Activated T-helper 17 cell treated with anti-CD3 and anti-CD28 coated beads, Interleukin-2, amount 50 U/mL, for 72 hours (primary cell): ENCODE measurements around the gene TRIP13. TPM values are rescaled to one million over a fixed set of nuclear protein-coding genes. Genes with fewer than 3 reads are reported as not detected.
"Not testable (repeated sequence)": the region's sequence is repeated elsewhere in the genome, so short reads cannot be mapped to it uniquely, and the experiment has no call there.

Source experiments
- ATAC-seq: fragments of 150-1000 bp; cut with Tn5 transposase; replicated peaks from 2 replicates; pipeline ENCODE4 v1.10.0; 2021; ENCODE audit warnings: mild to moderate bottlenecking, moderate library complexity
- H3K27ac Mint-ChIP-seq: one replicate; pipeline ENCODE4 v1.8.0; 2022; ENCODE audit warnings: mixed read lengths
- H3K27me3 Mint-ChIP-seq: one replicate; pipeline ENCODE4 v1.8.0; 2022; ENCODE audit warnings: mixed read lengths
- H3K36me3 Mint-ChIP-seq: one replicate; pipeline ENCODE4 v1.8.0; 2022; ENCODE audit warnings: low read depth, mild to moderate bottlenecking, mixed read lengths
- H3K4me1 Mint-ChIP-seq: one replicate; pipeline ENCODE4 v1.8.0; 2022; ENCODE audit warnings: mixed read lengths
- H3K4me3 Mint-ChIP-seq: one replicate; pipeline ENCODE4 v1.8.0; 2022; ENCODE audit warnings: mild to moderate bottlenecking, mixed read lengths
- H3K9me3 Mint-ChIP-seq: one replicate; pipeline ENCODE4 v1.8.0; 2022; ENCODE audit warnings: mixed read lengths
- total RNA-seq, 2 donors: library from RNA; stranded (reverse); gene quantifications; one replicate each; pipeline ENCODE4 v1.2.3, GENCODE V29; 2022

The TRIP13 gene
- total RNA-seq, 2 donors from 2014 or later: 18.3 to 45.0 TPM

DNA sequence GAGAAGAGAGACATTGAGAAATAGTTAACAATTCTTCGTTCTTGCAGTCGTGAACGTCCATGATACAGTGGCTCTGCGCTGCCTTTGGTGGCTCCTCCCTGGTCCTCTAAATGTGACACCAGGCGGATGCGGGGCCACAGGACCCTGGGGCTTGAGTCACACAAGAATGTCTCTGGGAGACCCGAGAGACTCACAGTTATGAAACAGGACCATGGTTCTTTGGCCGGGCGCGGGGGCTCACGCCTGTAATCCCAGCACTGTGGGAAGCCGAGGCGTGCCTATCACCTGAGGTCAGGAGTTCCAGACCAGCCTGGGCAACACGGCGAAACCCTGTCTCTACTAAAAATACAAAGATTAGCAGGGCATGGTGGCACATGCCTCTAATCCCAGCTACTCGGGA is 41.1 kb upstream of the TRIP13 start:
- Mint-ChIP-seq H3K27ac (no peak overlapping the region), H3K36me3 (no peaks in the 10 kb centered on the region), H3K9me3 (no peaks in the 10 kb centered on the region), H3K4me1 (peaks cover 5% of the 10 kb centered on the region), H3K27me3 (peaks cover 6% of the 10 kb centered on the region), H3K4me3 (no peak overlapping the region)
- no peak for ATAC-seq

DNA sequence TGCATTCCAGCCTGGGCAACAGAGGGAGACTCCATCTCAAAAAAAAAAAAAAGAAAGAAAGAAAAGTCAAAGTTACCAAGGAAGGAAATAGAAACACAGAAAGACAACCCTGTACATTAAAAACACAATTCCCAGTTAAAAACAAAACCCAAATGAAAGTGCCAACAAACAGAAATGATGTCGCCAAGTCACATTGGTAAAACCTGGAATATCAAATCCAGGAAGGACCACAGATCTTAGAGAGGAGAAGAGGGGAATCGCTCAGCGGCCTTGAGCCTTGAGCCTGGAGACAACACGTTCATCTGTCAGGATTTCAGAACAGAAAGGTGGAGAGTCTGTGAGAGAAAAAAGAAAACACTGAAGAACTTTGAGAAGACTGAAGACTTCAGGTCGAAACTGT is 40.7 kb upstream of the TRIP13 start:
- ATAC-seq: no peak
- H3K27ac Mint-ChIP-seq: no peak overlapping the region
- H3K36me3 Mint-ChIP-seq: no peaks in the 10 kb centered on the region
- peaks cover under 1% of the 10 kb centered on the region for H3K4me1 Mint-ChIP-seq
- H3K27me3 Mint-ChIP-seq: peaks cover 6% of the 10 kb centered on the region
- H3K9me3 Mint-ChIP-seq: no peaks in the 10 kb centered on the region
- H3K4me3 Mint-ChIP-seq: no peak overlapping the region

DNA sequence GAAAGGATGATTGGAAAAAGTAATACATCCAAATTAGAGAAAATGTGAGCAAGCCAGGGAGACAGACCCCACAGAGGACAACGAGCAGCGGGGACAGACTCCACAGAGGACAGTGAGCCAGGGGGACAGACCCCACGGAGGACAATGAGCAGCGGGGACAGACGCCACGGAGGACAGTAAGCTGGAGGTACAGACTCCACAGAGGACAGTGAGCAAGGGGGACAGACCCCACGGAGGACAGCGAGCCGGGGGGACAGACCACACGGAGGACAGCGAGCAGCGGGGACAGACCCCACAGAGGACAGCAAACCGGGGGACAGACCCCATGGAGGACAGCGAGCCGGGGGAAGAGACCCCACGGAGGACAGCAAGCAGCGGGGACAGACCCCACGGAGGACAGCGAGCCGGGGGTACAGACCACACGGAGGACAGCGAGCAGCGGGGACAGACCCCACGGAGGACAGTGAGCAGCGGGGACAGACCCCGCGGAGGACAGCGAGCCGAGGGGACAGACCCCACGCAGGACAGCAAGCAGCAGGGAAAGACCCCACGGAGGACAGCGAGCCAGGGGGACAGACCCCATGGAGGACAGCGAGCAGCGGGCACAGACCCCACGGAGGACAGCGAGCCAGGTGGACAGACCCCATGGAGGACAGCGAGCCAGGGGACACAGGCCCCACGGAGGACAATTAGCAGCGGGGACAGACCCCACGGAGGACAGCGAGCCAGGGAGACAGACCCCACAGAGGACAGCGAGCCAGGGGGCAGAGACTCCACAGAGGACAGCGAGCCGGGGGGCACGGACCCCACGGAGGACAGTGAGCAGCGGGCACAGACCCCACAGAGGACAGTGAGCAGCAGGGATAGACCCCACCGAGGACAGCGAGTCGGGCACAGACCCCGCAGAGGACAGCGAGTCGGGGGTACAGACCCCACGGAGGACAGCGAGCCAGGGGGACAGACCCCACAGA is 40.0 kb upstream of the TRIP13 start:
- ATAC-seq: no peak

DNA sequence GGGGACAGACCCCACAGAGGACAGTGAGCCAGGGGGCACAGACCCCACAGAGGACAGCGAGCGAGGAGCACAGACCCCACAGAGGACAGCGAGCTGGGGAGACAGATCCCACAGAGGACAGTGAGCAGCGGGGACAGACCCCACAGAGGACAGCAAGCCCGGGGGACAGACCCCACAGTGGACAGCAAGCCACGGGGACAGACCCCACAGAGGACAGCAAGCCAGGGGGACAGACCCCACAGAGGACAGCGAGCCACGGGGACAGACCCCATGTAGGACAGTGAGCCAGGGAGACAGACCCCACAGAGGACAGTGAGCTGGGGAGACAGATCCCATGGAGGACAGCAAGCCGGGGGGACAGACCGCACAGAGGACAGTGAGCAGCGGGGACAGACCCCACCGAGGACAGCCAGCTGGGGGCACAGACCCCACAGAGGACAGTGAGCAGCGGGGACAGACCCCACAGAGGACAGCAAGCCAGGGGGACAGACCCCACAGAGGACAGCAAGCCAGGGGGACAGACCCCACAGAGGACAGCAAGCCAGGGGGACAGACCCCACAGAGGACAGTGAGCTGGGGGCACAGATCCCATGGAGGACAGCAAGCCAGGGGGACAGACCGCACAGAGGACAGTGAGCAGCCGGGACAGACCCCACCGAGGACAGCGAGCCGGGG is 39.1 kb upstream of the TRIP13 start:
- not testable (repeated sequence) for H3K4me1 Mint-ChIP-seq, ATAC-seq, H3K27me3 Mint-ChIP-seq

More for the DNA sequence above, 40.0 kb upstream of the TRIP13 start:
- H3K36me3 Mint-ChIP-seq: no peaks in the 10 kb centered on the region
- H3K9me3 Mint-ChIP-seq: no peaks in the 10 kb centered on the region
- H3K4me1 Mint-ChIP-seq: no peaks in the 10 kb centered on the region
- no peak overlapping the region for H3K27ac Mint-ChIP-seq
- peaks cover 6% of the 10 kb centered on the region for H3K27me3 Mint-ChIP-seq
- no peak overlapping the region for H3K4me3 Mint-ChIP-seq

DNA sequence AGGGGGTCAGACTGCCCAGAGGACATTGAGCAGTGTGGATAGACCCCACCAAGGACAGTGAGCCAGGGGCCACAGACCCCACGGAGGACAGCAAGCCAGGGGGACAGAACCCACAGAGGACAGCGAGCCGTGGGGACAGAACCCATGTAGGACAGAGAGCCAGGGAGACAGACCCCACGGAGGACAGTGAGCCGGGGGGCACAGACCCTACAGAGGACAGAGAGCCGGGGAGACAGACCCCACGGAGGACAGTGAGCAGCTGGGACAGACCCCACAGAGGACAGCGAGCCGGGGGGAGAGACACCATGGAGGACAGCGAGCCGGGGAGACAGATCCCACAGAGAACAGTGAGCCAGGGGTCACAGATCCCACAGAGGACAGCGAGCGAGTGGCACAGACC is 38.5 kb upstream of the TRIP13 start:
- Mint-ChIP-seq H3K36me3 (no peaks in the 10 kb centered on the region), H3K27ac (no peak overlapping the region), H3K27me3 (peaks cover 6% of the 10 kb centered on the region), H3K9me3 (no peaks in the 10 kb centered on the region), H3K4me3 (no peak overlapping the region), H3K4me1 (no peaks in the 10 kb centered on the region)
- ATAC-seq: no peak

More for the DNA sequence above, 39.1 kb upstream of the TRIP13 start:
- not testable (repeated sequence) for H3K36me3 Mint-ChIP-seq, H3K4me3 Mint-ChIP-seq, H3K27ac Mint-ChIP-seq, H3K9me3 Mint-ChIP-seq

DNA sequence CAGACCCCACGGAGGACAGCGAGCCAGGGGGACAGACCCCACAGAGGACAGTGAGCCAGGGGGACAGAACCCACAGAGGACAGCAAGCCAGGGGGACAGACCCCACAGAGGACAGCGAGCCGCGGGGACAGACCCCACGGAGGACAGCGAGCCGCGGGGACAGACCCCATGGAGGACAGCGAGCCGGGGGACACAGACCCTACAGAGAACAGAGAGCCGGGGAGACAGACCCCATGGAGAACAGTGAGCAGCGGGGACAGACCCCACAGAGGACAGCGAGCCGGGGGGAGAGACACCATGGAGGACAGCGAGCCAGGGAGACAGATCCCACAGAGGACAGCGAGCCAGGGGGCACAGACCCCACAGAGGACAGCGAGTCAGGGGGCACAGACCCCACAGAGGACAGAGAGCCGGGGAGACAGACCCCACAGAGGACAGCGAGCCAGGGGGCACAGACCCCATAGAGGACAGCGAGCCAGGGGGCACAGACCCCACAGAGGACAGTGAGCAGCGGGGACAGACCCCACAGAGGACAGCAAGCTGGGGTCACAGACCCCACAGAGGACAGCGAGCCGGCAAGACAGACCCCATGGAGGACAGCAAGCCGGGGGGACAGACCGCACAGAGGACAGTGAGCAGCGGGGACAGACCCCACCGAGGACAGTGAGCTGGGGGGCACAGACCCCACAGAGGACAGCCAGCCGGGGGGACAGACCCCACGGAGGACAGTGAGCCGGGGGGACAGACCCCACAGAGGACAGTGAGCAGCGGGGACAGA is 37.5 kb upstream of the TRIP13 start:
- H3K27me3 Mint-ChIP-seq: peaks cover 6% of the 10 kb centered on the region
- no peak overlapping the region for H3K27ac Mint-ChIP-seq
- no peaks in the 10 kb centered on the region for H3K4me1 Mint-ChIP-seq
- ATAC-seq: no peak
- H3K9me3 Mint-ChIP-seq: no peaks in the 10 kb centered on the region
- H3K36me3 Mint-ChIP-seq: no peaks in the 10 kb centered on the region
- H3K4me3 Mint-ChIP-seq: no peak overlapping the region

DNA sequence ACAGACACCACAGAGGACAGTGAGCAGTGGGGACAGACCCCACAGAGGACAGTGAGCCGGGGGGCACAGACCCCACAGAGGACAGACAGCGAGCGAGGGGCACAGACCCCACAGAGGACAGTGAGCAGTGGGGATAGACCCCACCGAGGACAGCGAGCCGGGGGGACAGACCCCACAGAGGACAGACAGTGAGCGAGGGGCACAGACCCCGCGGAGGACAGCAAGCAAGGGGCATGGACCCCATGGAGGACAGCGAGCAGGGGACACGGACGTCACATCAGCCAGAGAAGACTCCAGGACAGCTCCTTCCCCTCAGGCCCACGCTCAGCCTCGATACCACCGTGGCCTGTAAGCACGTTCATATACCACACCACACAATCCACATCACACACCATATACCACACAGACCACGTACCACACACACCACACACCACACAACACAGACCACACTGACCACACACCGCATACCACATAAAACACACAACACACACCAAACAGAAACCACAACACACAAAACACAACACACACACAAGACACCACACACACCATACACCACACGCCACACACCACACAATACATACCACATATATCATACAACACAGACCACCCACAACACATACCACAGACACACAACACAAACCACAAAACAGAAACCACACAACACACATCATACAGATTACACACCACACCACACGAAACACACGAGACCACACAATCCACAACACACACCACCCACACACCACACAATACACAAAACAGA is 36.7 kb upstream of the TRIP13 start:
- Mint-ChIP-seq H3K27me3 (peaks cover 6% of the 10 kb centered on the region), H3K4me3 (no peak overlapping the region), H3K4me1 (no peaks in the 10 kb centered on the region), H3K36me3 (no peaks in the 10 kb centered on the region), H3K27ac (no peak overlapping the region), H3K9me3 (no peaks in the 10 kb centered on the region)
- ATAC-seq: peak; percentile 44

DNA sequence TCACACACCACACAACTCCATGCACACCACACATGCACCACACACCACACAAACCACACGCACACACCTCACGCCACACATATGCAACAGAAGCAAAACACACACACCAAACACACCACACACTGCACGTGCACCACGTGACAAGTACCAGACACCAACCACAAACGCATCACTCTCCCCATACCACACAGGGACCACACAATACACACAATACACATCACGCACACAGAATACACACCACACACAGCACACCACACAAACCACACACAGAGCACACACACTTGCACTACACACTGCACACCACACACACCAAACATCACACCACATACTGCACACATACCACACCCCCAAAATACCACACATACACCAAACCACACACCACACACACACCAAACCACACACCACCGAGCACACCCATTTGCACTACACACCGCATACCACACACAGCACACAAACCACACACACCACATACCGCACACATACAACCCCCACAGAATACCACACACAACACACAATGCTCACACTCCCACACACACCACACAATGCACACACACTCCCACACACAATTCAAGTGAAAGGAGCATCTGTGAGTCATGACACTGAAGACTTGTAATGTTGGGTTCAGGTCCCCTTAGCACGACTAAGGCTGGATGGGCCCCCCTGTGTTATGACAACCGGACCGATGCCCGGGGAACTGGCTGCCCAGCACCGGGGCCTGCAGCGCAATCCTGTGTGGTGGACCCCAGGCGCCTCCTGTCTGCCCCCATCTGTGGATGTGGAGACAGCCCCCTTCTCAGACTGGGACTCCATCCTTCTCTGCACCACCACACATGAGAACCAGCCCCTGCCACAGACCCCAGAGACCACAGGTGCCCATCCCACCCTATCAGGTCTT is 35.9 kb upstream of the TRIP13 start:
- Mint-ChIP-seq H3K4me3 (no peak overlapping the region), H3K4me1 (no peaks in the 10 kb centered on the region), H3K27me3 (peaks cover 6% of the 10 kb centered on the region), H3K27ac (no peak overlapping the region), H3K36me3 (no peaks in the 10 kb centered on the region), H3K9me3 (no peaks in the 10 kb centered on the region)
- ATAC-seq: peak; percentile 31

DNA sequence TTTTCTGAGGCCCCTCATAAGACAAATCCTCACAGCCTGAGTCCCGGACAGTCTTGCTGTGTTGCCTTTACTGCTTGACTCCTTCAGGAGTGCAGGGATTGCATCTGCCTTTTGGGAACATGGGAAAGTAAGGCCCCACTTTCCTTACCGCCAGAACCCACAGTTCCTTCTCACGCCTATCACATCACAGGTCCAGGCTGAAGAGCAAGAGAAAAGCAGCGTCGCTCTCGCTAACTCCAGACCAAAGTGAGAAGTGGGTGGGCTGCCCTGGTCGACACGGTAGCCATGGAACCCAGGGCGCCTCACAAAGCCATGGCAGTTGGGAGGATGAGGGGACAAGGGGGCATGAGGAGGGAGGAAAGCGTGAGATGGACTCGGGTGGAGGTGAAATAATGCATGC is 34.0 kb upstream of the TRIP13 start:
- Mint-ChIP-seq H3K9me3 (no peaks in the 10 kb centered on the region), H3K4me3 (no peak overlapping the region), H3K27me3 (no peaks in the 10 kb centered on the region), H3K36me3 (peaks cover 5% of the 10 kb centered on the region), H3K4me1 (no peaks in the 10 kb centered on the region), H3K27ac (no peak overlapping the region)
- no peak for ATAC-seq

DNA sequence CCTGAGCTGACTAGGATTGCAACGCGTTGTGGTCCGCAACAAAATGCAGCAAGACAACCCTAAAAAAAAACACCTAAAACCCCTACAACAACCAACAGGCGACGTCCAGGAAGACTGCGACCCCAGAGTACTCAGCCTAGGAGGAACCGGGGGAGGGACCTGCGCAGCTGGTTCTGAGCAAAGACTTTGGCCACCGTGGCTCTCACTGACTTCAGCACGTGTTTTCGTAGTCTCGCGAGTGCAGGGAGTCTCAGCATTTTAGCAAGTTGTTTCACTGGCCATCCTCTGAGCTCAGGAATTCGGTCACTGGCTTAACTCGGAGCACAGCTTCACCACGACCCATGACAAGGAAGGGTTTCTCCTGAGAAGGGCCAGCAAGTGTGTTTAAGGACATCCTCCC is 33.3 kb upstream of the TRIP13 start:
- no peak for ATAC-seq
- Mint-ChIP-seq H3K27me3 (no peaks in the 10 kb centered on the region), H3K36me3 (peaks cover 12% of the 10 kb centered on the region), H3K4me1 (no peaks in the 10 kb centered on the region), H3K27ac (no peak overlapping the region), H3K9me3 (no peaks in the 10 kb centered on the region), H3K4me3 (no peak overlapping the region)

DNA sequence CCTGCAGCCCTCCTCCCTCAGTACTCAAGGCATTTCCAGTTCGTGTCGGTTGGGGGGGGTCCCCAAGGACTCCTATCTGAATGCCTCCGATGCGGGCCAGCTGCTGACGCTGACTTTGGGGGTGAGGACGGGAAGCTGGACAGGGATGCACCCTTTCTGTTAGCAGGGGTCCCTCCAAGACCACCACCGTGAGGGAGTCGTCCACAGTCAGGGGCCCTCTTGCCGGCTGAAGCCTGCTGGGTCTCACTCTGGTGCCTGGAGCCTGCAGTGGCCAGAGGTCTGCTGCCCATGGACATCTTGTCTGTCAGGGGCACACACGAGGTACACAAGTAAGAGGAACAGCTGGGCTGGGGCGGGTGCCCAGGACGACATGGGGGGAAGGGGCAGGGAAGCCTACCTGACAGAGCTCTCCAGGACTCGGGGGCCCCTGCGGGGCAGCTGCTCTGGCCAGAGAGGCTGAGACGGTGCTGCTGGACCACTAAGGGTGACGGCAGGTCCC is 32.8 kb upstream of the TRIP13 start:
- Mint-ChIP-seq H3K36me3 (peaks cover 17% of the 10 kb centered on the region), H3K27me3 (no peaks in the 10 kb centered on the region), H3K9me3 (no peaks in the 10 kb centered on the region), H3K4me1 (no peaks in the 10 kb centered on the region), H3K4me3 (no peak overlapping the region), H3K27ac (no peak overlapping the region)
- no peak for ATAC-seq

DNA sequence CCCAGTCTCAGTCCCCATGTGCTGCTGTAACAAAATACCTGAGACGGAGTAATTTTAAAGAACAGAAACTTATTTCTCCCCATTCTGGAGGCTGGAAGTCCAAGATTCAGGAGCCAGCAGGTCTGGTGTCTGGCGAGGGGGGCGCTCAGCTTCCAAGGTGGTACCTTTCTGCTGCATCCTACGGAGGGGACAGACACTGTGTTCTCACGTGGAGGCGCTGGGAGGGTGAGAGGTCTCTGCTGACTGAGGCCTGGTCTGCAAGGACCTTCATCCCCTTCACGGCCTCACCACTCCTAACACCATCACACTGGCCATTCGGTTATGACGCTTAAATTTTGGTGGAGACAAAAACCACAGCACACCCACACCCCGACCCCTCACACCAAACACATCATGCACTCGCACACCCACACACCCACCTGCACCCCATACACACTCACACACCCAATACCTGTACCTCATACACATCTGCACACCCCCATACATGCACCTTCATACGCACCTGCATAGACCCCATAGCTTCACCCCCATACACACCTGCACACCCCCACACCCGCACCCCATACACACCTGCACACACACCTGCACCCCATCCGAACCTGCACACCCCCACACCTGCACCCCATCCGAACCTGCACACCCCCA is 32.1 kb upstream of the TRIP13 start:
- peaks cover 24% of the 10 kb centered on the region for H3K36me3 Mint-ChIP-seq
- no peak overlapping the region for H3K4me3 Mint-ChIP-seq
- no peaks in the 10 kb centered on the region for H3K9me3 Mint-ChIP-seq

More for the DNA sequence above, 32.1 kb upstream of the TRIP13 start:
- Mint-ChIP-seq H3K27ac (no peak overlapping the region), H3K27me3 (no peaks in the 10 kb centered on the region), H3K4me1 (no peaks in the 10 kb centered on the region)
- no peak for ATAC-seq
